ENCODE results near the gene ALK.

- TF ChIP-seq TAF1 (IDR thresholded peaks at IDR 0.05; ENCODE audit: low read depth) (no peak), FOXM1 (IDR thresholded peaks at IDR 0.05; ENCODE audit: borderline replicate concordance, low read depth) (no peak), CEBPB (IDR thresholded peaks at IDR 0.05) (no peak), RAD21 (IDR thresholded peaks at IDR 0.05; ENCODE audit: low read depth) (no peak), YY1 (IDR thresholded peaks at IDR 0.05; ENCODE audit: low read depth) (no peak), ZBTB7A (IDR thresholded peaks at IDR 0.05; ENCODE audit: low read depth) (no peak), REST (IDR thresholded peaks at IDR 0.05; ENCODE audit: low read depth) (no peak), TEAD4 (IDR thresholded peaks at IDR 0.05) (no peak), EGR1 (IDR thresholded peaks at IDR 0.05) (no peak), MAX (IDR thresholded peaks at IDR 0.05) (no peak), CREB1 (IDR thresholded peaks at IDR 0.05; ENCODE audit: low read depth) (no peak), NFIC (IDR thresholded peaks at IDR 0.05) (no peak)
Measured at GRCh38 chr2:29922605-29923004, 1.2 kb upstream of the ALK start.

All from Ishikawa (cell line).